HG03066 (cell line): Measurements from ENCODE around the gene LY6G6D.

Experiments
- ATAC-seq: cut with Tn5 transposase; IDR thresholded peaks from one replicate; pipeline ENCODE4 v1.9.1; 2021; ENCODE audit warnings: low read depth; ENCODE audit not compliant: unreplicated experiment

The LY6G6D gene

GRCh38 chr6:31761343-31761742 is 46.2 kb downstream of the LY6G6D start:
- ATAC-seq = no peak

GRCh38 chr6:31762356-31762755 is 47.2 kb downstream of the LY6G6D start, which contains the start of gene SAPCD1:
Gene SAPCD1 (plus strand): TSS chr6:31762656. CDS start chr6:31763055, 399 bp downstream.
- no peak for ATAC-seq

GRCh38 chr6:31762878-31763618 is 47.9 kb downstream of the LY6G6D start:
- ATAC-seq = no peak

- ATAC-seq = no peak
Measured at GRCh38 chr6:31763619-31763940, 48.4 kb downstream of the LY6G6D start.

GRCh38 chr6:31764198-31764597 is 49.0 kb downstream of the LY6G6D start:
- ATAC-seq = no peak

- ATAC-seq = no peak
Measured at GRCh38 chr6:31765559-31765909, 50.4 kb downstream of the LY6G6D start.

- ATAC-seq = no peak
Measured at GRCh38 chr6:31765910-31766794, 51.0 kb downstream of the LY6G6D start.

GRCh38 chr6:31767096-31767645 is 52.0 kb downstream of the LY6G6D start:
- ATAC-seq = no peak
